Liver (tissue), 9 donors: Measurements from ENCODE around the gene FIBCD1. TPM values are rescaled to one million over a fixed set of nuclear protein-coding genes. Genes with fewer than 3 reads are reported as not detected.

Source experiments
- DNase-seq: peaks from one replicate; pipeline ENCODE4 v3.0.0-alpha.2; 2017; ENCODE audit warnings: low spot score
- H3K27ac ChIP-seq, 2 donors: one replicate each; pipeline ENCODE4 v1.7.0; 2013; ENCODE audit warnings: inconsistent platforms in 2 of 2, low read length in 2 of 2, control low read depth in 1 of 2, low read depth in 1 of 2, mild to moderate bottlenecking in 1 of 2
- H3K27me3 ChIP-seq, 4 donors: one replicate each; pipeline versions ENCODE4 v1.6.1 to v1.7.0; 2013; ENCODE audit warnings: low read length in 3 of 4, inconsistent platforms in 1 of 4, mild to moderate bottlenecking in 1 of 4, moderate library complexity in 1 of 4; ENCODE audit not compliant: control insufficient read depth in 4 of 4, insufficient read depth in 4 of 4
- H3K36me3 ChIP-seq, 4 donors: one replicate each; pipeline versions ENCODE4 v1.6.1 to v1.7.0; 2013; ENCODE audit warnings: low read length in 3 of 4, mild to moderate bottlenecking in 3 of 4, low read depth in 1 of 4, moderate library complexity in 1 of 4; ENCODE audit not compliant: control insufficient read depth in 4 of 4, insufficient read depth in 3 of 4
- H3K4me1 ChIP-seq, 4 donors: one replicate each; pipeline versions ENCODE4 v1.6.1 to v1.7.0; 2013; ENCODE audit warnings: low read length in 3 of 4, mild to moderate bottlenecking in 3 of 4, moderate library complexity in 1 of 4; ENCODE audit not compliant: control insufficient read depth in 4 of 4, insufficient read depth in 4 of 4
- H3K4me3 ChIP-seq, 3 donors: one replicate each; pipeline versions ENCODE4 v1.6.1 to v1.7.0; 2013; ENCODE audit warnings: low read length in 3 of 3, control low read depth in 1 of 3, low read depth in 1 of 3, mild to moderate bottlenecking in 1 of 3
- H3K9ac ChIP-seq, 2 donors: one replicate each; pipeline ENCODE4 v1.7.0; 2013; ENCODE audit warnings: low read length in 2 of 2, mild to moderate bottlenecking in 2 of 2, moderate library complexity in 2 of 2, control low read depth in 1 of 2, low read depth in 1 of 2
- H3K9me3 ChIP-seq, 4 donors: one replicate each; pipeline versions ENCODE4 v1.6.1 to v1.7.0; 2013; ENCODE audit warnings: low read length in 3 of 4; ENCODE audit not compliant: control insufficient read depth in 4 of 4
- ATF3 ChIP-seq: IDR thresholded peaks from 2 replicates; pipeline ENCODE4 v1.6.1; 2016; ENCODE audit warnings: antibody characterized with exemption
- CTCF ChIP-seq: fragments of 150-350 bp; IDR thresholded peaks from 2 replicates; pipeline ENCODE4 v1.5.1; 2017; ENCODE audit warnings: improper control_type of control experiment, low read depth, low read length; ENCODE audit not compliant: missing input control
- EGR1 ChIP-seq, 2 donors: IDR thresholded peaks; 2 replicates each; pipeline ENCODE4 v1.6.1; 2016 to 2018; ENCODE audit warnings: antibody characterized with exemption in 2 of 2, low read depth in 2 of 2
- FOXA1 ChIP-seq: IDR thresholded peaks from 2 replicates; pipeline ENCODE4 v1.6.1; 2016; ENCODE audit warnings: antibody characterized with exemption
- FOXA2 ChIP-seq: IDR thresholded peaks from 2 replicates; pipeline ENCODE4 v1.6.1; 2016; ENCODE audit warnings: antibody characterized with exemption
- GABPA ChIP-seq, 2 donors: IDR thresholded peaks in 1 of 2; conservative IDR thresholded peaks in 1 of 2; 2 replicates each; pipeline ENCODE4 v1.6.1; 2016; ENCODE audit warnings: antibody characterized with exemption in 2 of 2, mild to moderate bottlenecking in 1 of 2, moderate library complexity in 1 of 2
- HNF4A ChIP-seq, 2 donors: conservative IDR thresholded peaks; 2 replicates each; pipeline ENCODE4 v1.6.1; 2016; ENCODE audit warnings: antibody characterized with exemption in 2 of 2, mild to moderate bottlenecking in 2 of 2
- JUND ChIP-seq, 2 donors: IDR thresholded peaks; 2 replicates each; pipeline ENCODE4 v1.6.1; 2016; ENCODE audit warnings: antibody characterized with exemption in 2 of 2
- MAX ChIP-seq: IDR thresholded peaks from 2 replicates; pipeline ENCODE4 v1.6.1; 2016; ENCODE audit warnings: antibody characterized with exemption
- REST ChIP-seq: IDR thresholded peaks from 2 replicates; pipeline ENCODE4 v1.6.1; 2016; ENCODE audit warnings: antibody characterized with exemption, mild to moderate bottlenecking
- TAF1 ChIP-seq: conservative IDR thresholded peaks from 2 replicates; pipeline ENCODE4 v1.6.1; 2016; ENCODE audit warnings: antibody characterized with exemption, mild to moderate bottlenecking
- YY1 ChIP-seq: IDR thresholded peaks from 2 replicates; pipeline ENCODE4 v1.6.1; 2016; ENCODE audit warnings: antibody characterized with exemption, mild to moderate bottlenecking
- ZBTB33 ChIP-seq: IDR thresholded peaks from 2 replicates; pipeline ENCODE4 v1.6.1; 2016; ENCODE audit warnings: antibody characterized with exemption
- WGBS: extraction: QIAGEN DNeasy Blood & Tissue Kit; methylation state at CpG from one replicate; pipeline ENCODE4 v1.1.7; 2013; 5-methylcytosine and 5-hydroxymethylcytosine counted together
- polyA plus RNA-seq, 2 donors: library from polyadenylated mRNA; stranded (reverse) in 1 of 2; unstranded in 1 of 2; fragments of 200-250 nt in 1 of 2; fragments of >200 nt in 1 of 2; fragmentation: Nextera tagmentation in 1 of 2; extraction: Ambion mirVana in 1 of 2; gene quantifications; one replicate each; pipeline versions ENCODE4 v1.2.1 to v1.2.3, GENCODE V29; 2013 to 2015
- total RNA-seq, 2 donors: library from RNA; depleted of rRNA; stranded (reverse); fragments of >200 nt; gene quantifications; one replicate each; pipeline ENCODE4 v1.2.3, GENCODE V29; 2014
- donor health status: healthy.
- donor health status: healthy.
- donor health status: healthy.
- donor health status: healthy.
- donor health status: healthy.

Gene FIBCD1
- total and polyA plus RNA-seq, 4 donors: not detected

- Histone ChIP-seq H3K27me3 (peaks cover 0 to 3% (median 0%) of the 10 kb centered on the region in 4 donors), H3K4me1 (no peaks in the 10 kb centered on the region), H3K4me3 (no peak overlapping the region), H3K9me3 (no peaks in the 10 kb centered on the region), H3K27ac (no peak overlapping the region), H3K36me3 (no peaks in the 10 kb centered on the region), H3K9ac (no peak overlapping the region)
- no peak for DNase-seq
- no peak for TF ChIP-seq TAF1
- no peak for TF ChIP-seq YY1
- TF ChIP-seq FOXA1: no peak
- no peak for TF ChIP-seq FOXA2
- no peak for TF ChIP-seq ZBTB33
- no peak for TF ChIP-seq GABPA (IDR thresholded peaks at IDR 0.05 in 1 of 2, conservative IDR thresholded peaks at IDR 0.05 in 1 of 2)
- 77% methylated on average over 14 of the region's 14 CpGs for WGBS
Measured at GRCh38 chr9:130920762-130921299, 18.2 kb downstream of the FIBCD1 start.

GRCh38 chr9:130920233-130920632, 18.8 kb downstream of the FIBCD1 start:
- Histone ChIP-seq H3K4me1 (no peaks in the 10 kb centered on the region), H3K27me3 (peaks cover 0 to 3% (median 0%) of the 10 kb centered on the region in 4 donors), H3K27ac (no peak overlapping the region), H3K4me3 (no peak overlapping the region), H3K36me3 (no peaks in the 10 kb centered on the region), H3K9me3 (no peaks in the 10 kb centered on the region), H3K9ac (no peak overlapping the region)
- no peak for TF ChIP-seq ZBTB33
- no peak for TF ChIP-seq ATF3
- TF ChIP-seq CTCF: no peak
- no peak for TF ChIP-seq EGR1 (IDR thresholded peaks at IDR 0.05; ENCODE audit: low read depth in 2 of 2)
- no peak for TF ChIP-seq HNF4A (conservative IDR thresholded peaks at IDR 0.05)
- TF ChIP-seq REST: no peak
- no peak for TF ChIP-seq TAF1
- TF ChIP-seq MAX: no peak
- TF ChIP-seq YY1: no peak
- TF ChIP-seq FOXA1: no peak
- no peak for TF ChIP-seq JUND (IDR thresholded peaks at IDR 0.05)
- TF ChIP-seq GABPA (IDR thresholded peaks at IDR 0.05 in 1 of 2, conservative IDR thresholded peaks at IDR 0.05 in 1 of 2): no peak
- TF ChIP-seq FOXA2: no peak
- no peak for DNase-seq
- 92% methylated on average over 8 of the region's 8 CpGs for WGBS
